Liver (tissue), 9 donors: Measurements from ENCODE around the gene EIF4G3. TPM values are rescaled to one million over a fixed set of nuclear protein-coding genes. Genes with fewer than 3 reads are reported as not detected.

Experiments
- DNase-seq: peaks from one replicate; pipeline ENCODE4 v3.0.0-alpha.2; 2017; ENCODE audit warnings: low spot score
- H3K27ac ChIP-seq, 2 donors: one replicate each; pipeline ENCODE4 v1.7.0; 2013; ENCODE audit warnings: inconsistent platforms in 2 of 2, low read length in 2 of 2, control low read depth in 1 of 2, low read depth in 1 of 2, mild to moderate bottlenecking in 1 of 2
- H3K27me3 ChIP-seq, 4 donors: one replicate each; pipeline versions ENCODE4 v1.6.1 to v1.7.0; 2013; ENCODE audit warnings: low read length in 3 of 4, inconsistent platforms in 1 of 4, mild to moderate bottlenecking in 1 of 4, moderate library complexity in 1 of 4; ENCODE audit not compliant: control insufficient read depth in 4 of 4, insufficient read depth in 4 of 4
- H3K36me3 ChIP-seq, 4 donors: one replicate each; pipeline versions ENCODE4 v1.6.1 to v1.7.0; 2013; ENCODE audit warnings: low read length in 3 of 4, mild to moderate bottlenecking in 3 of 4, low read depth in 1 of 4, moderate library complexity in 1 of 4; ENCODE audit not compliant: control insufficient read depth in 4 of 4, insufficient read depth in 3 of 4
- H3K4me1 ChIP-seq, 4 donors: one replicate each; pipeline versions ENCODE4 v1.6.1 to v1.7.0; 2013; ENCODE audit warnings: low read length in 3 of 4, mild to moderate bottlenecking in 3 of 4, moderate library complexity in 1 of 4; ENCODE audit not compliant: control insufficient read depth in 4 of 4, insufficient read depth in 4 of 4
- H3K4me3 ChIP-seq, 3 donors: one replicate each; pipeline versions ENCODE4 v1.6.1 to v1.7.0; 2013; ENCODE audit warnings: low read length in 3 of 3, control low read depth in 1 of 3, low read depth in 1 of 3, mild to moderate bottlenecking in 1 of 3
- H3K9ac ChIP-seq, 2 donors: one replicate each; pipeline ENCODE4 v1.7.0; 2013; ENCODE audit warnings: low read length in 2 of 2, mild to moderate bottlenecking in 2 of 2, moderate library complexity in 2 of 2, control low read depth in 1 of 2, low read depth in 1 of 2
- H3K9me3 ChIP-seq, 4 donors: one replicate each; pipeline versions ENCODE4 v1.6.1 to v1.7.0; 2013; ENCODE audit warnings: low read length in 3 of 4; ENCODE audit not compliant: control insufficient read depth in 4 of 4
- ATF3 ChIP-seq: IDR thresholded peaks from 2 replicates; pipeline ENCODE4 v1.6.1; 2016; ENCODE audit warnings: antibody characterized with exemption
- CTCF ChIP-seq: fragments of 150-350 bp; IDR thresholded peaks from 2 replicates; pipeline ENCODE4 v1.5.1; 2017; ENCODE audit warnings: improper control_type of control experiment, low read depth, low read length; ENCODE audit not compliant: missing input control
- EGR1 ChIP-seq, 2 donors: IDR thresholded peaks; 2 replicates each; pipeline ENCODE4 v1.6.1; 2016 to 2018; ENCODE audit warnings: antibody characterized with exemption in 2 of 2, low read depth in 2 of 2
- FOXA1 ChIP-seq: IDR thresholded peaks from 2 replicates; pipeline ENCODE4 v1.6.1; 2016; ENCODE audit warnings: antibody characterized with exemption
- FOXA2 ChIP-seq: IDR thresholded peaks from 2 replicates; pipeline ENCODE4 v1.6.1; 2016; ENCODE audit warnings: antibody characterized with exemption
- GABPA ChIP-seq, 2 donors: IDR thresholded peaks in 1 of 2; conservative IDR thresholded peaks in 1 of 2; 2 replicates each; pipeline ENCODE4 v1.6.1; 2016; ENCODE audit warnings: antibody characterized with exemption in 2 of 2, mild to moderate bottlenecking in 1 of 2, moderate library complexity in 1 of 2
- HNF4G ChIP-seq: IDR thresholded peaks from 2 replicates; pipeline ENCODE4 v1.6.1; 2016; ENCODE audit warnings: antibody characterized with exemption
- JUND ChIP-seq, 2 donors: IDR thresholded peaks; 2 replicates each; pipeline ENCODE4 v1.6.1; 2016; ENCODE audit warnings: antibody characterized with exemption in 2 of 2
- MAX ChIP-seq: IDR thresholded peaks from 2 replicates; pipeline ENCODE4 v1.6.1; 2016; ENCODE audit warnings: antibody characterized with exemption
- NR2F2 ChIP-seq: IDR thresholded peaks from 2 replicates; pipeline ENCODE4 v1.6.1; 2016; ENCODE audit warnings: antibody characterized with exemption
- RAD21 ChIP-seq, 2 donors: IDR thresholded peaks; 2 replicates each; pipeline ENCODE4 v1.6.1; 2016; ENCODE audit warnings: antibody characterized with exemption in 2 of 2, mild to moderate bottlenecking in 2 of 2
- REST ChIP-seq: IDR thresholded peaks from 2 replicates; pipeline ENCODE4 v1.6.1; 2016; ENCODE audit warnings: antibody characterized with exemption, mild to moderate bottlenecking
- RXRA ChIP-seq, 2 donors: IDR thresholded peaks; 2 replicates each; pipeline ENCODE4 v1.6.1; 2017 to 2018; ENCODE audit warnings: antibody characterized with exemption in 2 of 2, mild to moderate bottlenecking in 1 of 2
- SP1 ChIP-seq: IDR thresholded peaks from 2 replicates; pipeline ENCODE4 v1.6.1; 2018; ENCODE audit warnings: antibody characterized with exemption, mild to moderate bottlenecking
- TAF1 ChIP-seq: conservative IDR thresholded peaks from 2 replicates; pipeline ENCODE4 v1.6.1; 2016; ENCODE audit warnings: antibody characterized with exemption, mild to moderate bottlenecking
- YY1 ChIP-seq: IDR thresholded peaks from 2 replicates; pipeline ENCODE4 v1.6.1; 2016; ENCODE audit warnings: antibody characterized with exemption, mild to moderate bottlenecking
- ZBTB33 ChIP-seq: IDR thresholded peaks from 2 replicates; pipeline ENCODE4 v1.6.1; 2016; ENCODE audit warnings: antibody characterized with exemption
- WGBS: extraction: QIAGEN DNeasy Blood & Tissue Kit; methylation state at CpG from one replicate; pipeline ENCODE4 v1.1.7; 2013; 5-methylcytosine and 5-hydroxymethylcytosine counted together
- polyA plus RNA-seq, 2 donors: library from polyadenylated mRNA; stranded (reverse) in 1 of 2; unstranded in 1 of 2; fragments of 200-250 nt in 1 of 2; fragments of >200 nt in 1 of 2; fragmentation: Nextera tagmentation in 1 of 2; extraction: Ambion mirVana in 1 of 2; gene quantifications; one replicate each; pipeline versions ENCODE4 v1.2.1 to v1.2.3, GENCODE V29; 2013 to 2015
- total RNA-seq, 2 donors: library from RNA; depleted of rRNA; stranded (reverse); fragments of >200 nt; gene quantifications; one replicate each; pipeline ENCODE4 v1.2.3, GENCODE V29; 2014
- donor health status: healthy.
- donor health status: healthy.
- donor health status: healthy.
- donor health status: healthy.
- donor health status: healthy.

EIF4G3 gene
- total and polyA plus RNA-seq, 4 donors, result 7.6 to 22.8 (median 11.7) TPM

GRCh38 chr1:20935717-20936116 is 241.0 kb downstream of the EIF4G3 start:
- Histone ChIP-seq H3K36me3 (peaks cover 0 to 2% (median 0%) of the 10 kb centered on the region in 4 donors), H3K9me3 (no peaks in the 10 kb centered on the region), H3K4me1 (no peaks in the 10 kb centered on the region), H3K27ac (no peak overlapping the region), H3K9ac (no peak overlapping the region), H3K27me3 (no peaks in the 10 kb centered on the region), H3K4me3 (no peak overlapping the region)
- no peak for DNase-seq
- WGBS, result 97% methylated on average over 1 of the region's 1 CpG
- TF ChIP-seq CTCF (no peak), SP1 (no peak), ZBTB33 (no peak), ATF3 (no peak), RAD21 (IDR thresholded peaks at IDR 0.05) (no peak), FOXA1 (no peak)

GRCh38 chr1:20932437-20932977 is 244.2 kb downstream of the EIF4G3 start:
- no peak for TF ChIP-seq MAX
- TF ChIP-seq FOXA2, result no peak
- no peak for TF ChIP-seq ZBTB33
- TF ChIP-seq GABPA (IDR thresholded peaks at IDR 0.05 in 1 of 2, conservative IDR thresholded peaks at IDR 0.05 in 1 of 2), result no peak
- no peak for TF ChIP-seq EGR1 (IDR thresholded peaks at IDR 0.05; ENCODE audit: low read depth in 2 of 2)
- no peak for TF ChIP-seq SP1
- TF ChIP-seq REST, result no peak
- TF ChIP-seq RXRA (IDR thresholded peaks at IDR 0.05), result no peak
- no peak for TF ChIP-seq HNF4G
- TF ChIP-seq NR2F2, result no peak
- no peak for TF ChIP-seq JUND (IDR thresholded peaks at IDR 0.05)
- no peak for TF ChIP-seq TAF1
- TF ChIP-seq RAD21 (IDR thresholded peaks at IDR 0.05), result no peak
- TF ChIP-seq YY1, result no peak
- no peak for TF ChIP-seq ATF3
- TF ChIP-seq CTCF, result no peak
- no peak for TF ChIP-seq FOXA1
- H3K27me3 ChIP-seq, result no peaks in the 10 kb centered on the region
- H3K4me3 ChIP-seq, result no peak overlapping the region
- DNase-seq, result no peak
- H3K4me1 ChIP-seq, result no peaks in the 10 kb centered on the region
- H3K27ac ChIP-seq, result no peak overlapping the region
- no peaks in the 10 kb centered on the region for H3K9me3 ChIP-seq
- H3K9ac ChIP-seq, result no peak overlapping the region
- WGBS, result 87% methylated on average over 8 of the region's 8 CpGs
- H3K36me3 ChIP-seq, result peaks cover 0 to 3% (median 0%) of the 10 kb centered on the region in 4 donors
